Nephron progenitor cell (in vitro differentiated cells): ENCODE measurements around the gene C4orf36.
A peak's percentile ranks its signal among the peaks of the same experiment; 100 is the strongest.

Source experiments
- DNase-seq: peaks from one replicate; pipeline ENCODE4 v3.0.0; 2021
- H3K27ac Mint-ChIP-seq: 2 replicates; pipeline ENCODE4 v1.8.0; 2021; ENCODE audit warnings: mild to moderate bottlenecking, moderate library complexity, mixed read lengths
- H3K27me3 Mint-ChIP-seq: 2 replicates; pipeline ENCODE4 v1.8.0; 2021; ENCODE audit warnings: mild to moderate bottlenecking, low read depth, mixed read lengths; ENCODE audit not compliant: poor library complexity
- H3K36me3 Mint-ChIP-seq: 2 replicates; pipeline ENCODE4 v1.8.0; 2021; ENCODE audit warnings: low read depth, mixed read lengths
- H3K4me1 Mint-ChIP-seq: 2 replicates; pipeline ENCODE4 v1.8.0; 2021; ENCODE audit warnings: mixed read lengths
- H3K4me3 Mint-ChIP-seq: 2 replicates; pipeline ENCODE4 v1.8.0; 2021; ENCODE audit warnings: mild to moderate bottlenecking, moderate library complexity, mixed read lengths
- H3K9me3 Mint-ChIP-seq: 2 replicates; pipeline ENCODE4 v1.8.0; 2021; ENCODE audit warnings: mild to moderate bottlenecking, moderate library complexity, mixed read lengths
- CTCF ChIP-seq: fragments of 200-600 bp; sonication (generic); IDR thresholded peaks from 2 replicates; pipeline ENCODE4 v1.5.0; 2021; ENCODE audit warnings: antibody characterized with exemption

The C4orf36 gene

GRCh38 chr4:86908251-86908657 lies 16.0 kb upstream of the C4orf36 start:
- Mint-ChIP-seq H3K4me3 (no peak overlapping the region), H3K4me1 (no peaks in the 10 kb centered on the region), H3K9me3 (peaks cover 3% of the 10 kb centered on the region), H3K36me3 (no peaks in the 10 kb centered on the region), H3K27ac (peak overlapping the region; percentile 20), H3K27me3 (peaks cover 6% of the 10 kb centered on the region)
- no peak for DNase-seq
- TF ChIP-seq CTCF, result no peak

- TF ChIP-seq CTCF, result no peak
- Mint-ChIP-seq H3K4me3 (no peak overlapping the region), H3K4me1 (no peaks in the 10 kb centered on the region), H3K9me3 (peaks cover 8% of the 10 kb centered on the region), H3K27ac (no peak overlapping the region), H3K36me3 (peaks cover 10% of the 10 kb centered on the region), H3K27me3 (peaks cover 4% of the 10 kb centered on the region)
- DNase-seq, result no peak
Observed at GRCh38 chr4:86901864-86902263, 9.6 kb upstream of the C4orf36 start.

GRCh38 chr4:86898562-86898961 lies 6.3 kb upstream of the C4orf36 start:
- Mint-ChIP-seq H3K36me3 (peaks cover 10% of the 10 kb centered on the region), H3K9me3 (peaks cover 8% of the 10 kb centered on the region), H3K27ac (no peak overlapping the region), H3K4me3 (no peak overlapping the region), H3K27me3 (peaks cover 4% of the 10 kb centered on the region), H3K4me1 (no peaks in the 10 kb centered on the region)
- DNase-seq, result no peak
- no peak for TF ChIP-seq CTCF

GRCh38 chr4:86896596-86896995 lies 4.4 kb upstream of the C4orf36 start:
- Mint-ChIP-seq H3K36me3 (peaks cover 2% of the 10 kb centered on the region), H3K27ac (no peak overlapping the region), H3K27me3 (peaks cover 7% of the 10 kb centered on the region), H3K4me3 (no peak overlapping the region), H3K9me3 (no peaks in the 10 kb centered on the region), H3K4me1 (peaks cover 10% of the 10 kb centered on the region)
- TF ChIP-seq CTCF, result no peak
- DNase-seq, result no peak

GRCh38 chr4:86895692-86896488 lies 3.7 kb upstream of the C4orf36 start:
- Mint-ChIP-seq H3K36me3 (no peaks in the 10 kb centered on the region), H3K27ac (no peak overlapping the region), H3K4me3 (no peak overlapping the region), H3K9me3 (no peaks in the 10 kb centered on the region), H3K27me3 (peaks cover 7% of the 10 kb centered on the region), H3K4me1 (peaks cover 17% of the 10 kb centered on the region)
- DNase-seq, result peak; percentile 28
- peak; percentile 83 for TF ChIP-seq CTCF

GRCh38 chr4:86894455-86894854 lies 2.2 kb upstream of the C4orf36 start:
- no peaks in the 10 kb centered on the region for H3K36me3 Mint-ChIP-seq
- peaks cover 21% of the 10 kb centered on the region for H3K4me1 Mint-ChIP-seq
- no peaks in the 10 kb centered on the region for H3K9me3 Mint-ChIP-seq
- DNase-seq, result no peak
- no peak overlapping the region for H3K4me3 Mint-ChIP-seq
- no peak overlapping the region for H3K27ac Mint-ChIP-seq
- H3K27me3 Mint-ChIP-seq, result peaks cover 7% of the 10 kb centered on the region
- no peak for TF ChIP-seq CTCF
